ENCODE measurements around the gene EDC4. TPM values are rescaled to one million over a fixed set of nuclear protein-coding genes. Genes with fewer than 3 reads are reported as not detected.

Gene EDC4
- total and polyA plus RNA-seq, 12 donors: 25.8 to 46.8 (median 31.3) TPM

DNA sequence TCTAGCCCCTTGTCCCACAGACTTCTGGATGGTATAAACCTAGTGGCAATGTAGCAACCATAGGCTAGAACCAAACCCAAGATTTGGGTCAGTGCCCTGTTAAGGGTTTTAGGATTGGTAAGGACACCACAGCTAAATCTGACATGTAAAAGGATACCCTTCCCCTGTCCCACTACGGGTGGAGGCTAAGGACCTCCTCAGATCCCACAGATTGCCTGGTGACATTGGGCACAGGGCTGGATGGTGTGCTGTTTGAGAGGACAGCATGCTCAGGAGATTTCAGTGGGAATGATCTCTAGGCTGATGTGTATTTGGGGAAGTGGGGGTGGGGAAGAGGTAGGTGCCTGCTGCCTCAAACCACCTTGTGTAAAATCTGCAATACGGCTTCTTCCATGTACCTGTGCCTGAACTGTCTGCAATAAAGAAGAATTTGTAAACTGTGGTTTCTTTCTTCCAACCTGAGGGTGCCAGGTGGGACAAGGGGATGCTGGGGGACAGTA, 671 bp upstream of the EDC4 start:
- intact Hi-C loops (cut with DNase I): loop anchor here in 2 of 10 donors (2.0 kb wide), 2 partner anchors 25 to 29 kb away; partner anchors contain the start of genes CENPT (in 1 of the 2), NUTF2 (in 1 of the 2) and THAP11 (in 1 of the 2)
- 69% methylated on average over 2 of the region's 2 CpGs for WGBS, 2 donors

GRCh38 chr16:67873435-67874370, 851 bp downstream of the EDC4 start:
- Histone ChIP-seq H3K9me3 (no peaks in the 10 kb centered on the region), H3K4me1 (peaks cover 17 to 41% (median 31%) of the 10 kb centered on the region in 9 donors), H3K4me3 (peak overlapping the region; percentile 79 to 100 (median 97)), H3K36me3 (peaks cover 6 to 68% (median 46%) of the 10 kb centered on the region in 9 donors), H3K27ac (peak overlapping the region; percentile 43 to 93 (median 90)), H3K27me3 (no peaks in the 10 kb centered on the region)
- ATAC-seq (peak in 5 of 8 donors; percentile 3 to 20 (median 10)), DNase-seq (no peak)
- TF ChIP-seq, protein P1, sequence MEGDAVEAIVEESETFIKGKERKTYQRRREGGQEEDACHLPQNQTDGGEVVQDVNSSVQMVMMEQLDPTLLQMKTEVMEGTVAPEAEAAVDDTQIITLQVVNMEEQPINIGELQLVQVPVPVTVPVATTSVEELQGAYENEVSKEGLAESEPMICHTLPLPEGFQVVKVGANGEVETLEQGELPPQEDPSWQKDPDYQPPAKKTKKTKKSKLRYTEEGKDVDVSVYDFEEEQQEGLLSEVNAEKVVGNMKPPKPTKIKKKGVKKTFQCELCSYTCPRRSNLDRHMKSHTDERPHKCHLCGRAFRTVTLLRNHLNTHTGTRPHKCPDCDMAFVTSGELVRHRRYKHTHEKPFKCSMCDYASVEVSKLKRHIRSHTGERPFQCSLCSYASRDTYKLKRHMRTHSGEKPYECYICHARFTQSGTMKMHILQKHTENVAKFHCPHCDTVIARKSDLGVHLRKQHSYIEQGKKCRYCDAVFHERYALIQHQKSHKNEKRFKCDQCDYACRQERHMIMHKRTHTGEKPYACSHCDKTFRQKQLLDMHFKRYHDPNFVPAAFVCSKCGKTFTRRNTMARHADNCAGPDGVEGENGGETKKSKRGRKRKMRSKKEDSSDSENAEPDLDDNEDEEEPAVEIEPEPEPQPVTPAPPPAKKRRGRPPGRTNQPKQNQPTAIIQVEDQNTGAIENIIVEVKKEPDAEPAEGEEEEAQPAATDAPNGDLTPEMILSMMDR (IDR thresholded peaks at IDR 0.05): no peak
- intact Hi-C loops (cut with DNase I): loop anchor here in 2 of 10 donors (2.0 kb wide), 2 partner anchors 27 to 31 kb away; partner anchors contain the start of genes CENPT (in 1 of the 2), NUTF2 (in 1 of the 2) and THAP11 (in 1 of the 2)
- 14 to 15% methylated on average over 23 of the region's 23 CpGs for WGBS, 2 donors

More for the DNA sequence above, 671 bp upstream of the EDC4 start:
- peak overlapping the region in 9 of 10 donors; percentile 64 to 93 (median 90) for H3K27ac ChIP-seq
- H3K4me3 ChIP-seq: peak overlapping the region in 8 of 10 donors; percentile 89 to 100 (median 97)
- H3K27me3 ChIP-seq: no peaks in the 10 kb centered on the region
- no peaks in the 10 kb centered on the region for H3K9me3 ChIP-seq
- peaks cover 0 to 68% (median 46%) of the 10 kb centered on the region in 9 donors for H3K36me3 ChIP-seq
- ATAC-seq: peak in 2 of 8 donors; percentile 2 to 3
- no peak for DNase-seq
- H3K4me1 ChIP-seq: peaks cover 17 to 41% (median 31%) of the 10 kb centered on the region in 9 donors
- TF ChIP-seq, protein P1 (IDR thresholded peaks at IDR 0.05): no peak

DNA sequence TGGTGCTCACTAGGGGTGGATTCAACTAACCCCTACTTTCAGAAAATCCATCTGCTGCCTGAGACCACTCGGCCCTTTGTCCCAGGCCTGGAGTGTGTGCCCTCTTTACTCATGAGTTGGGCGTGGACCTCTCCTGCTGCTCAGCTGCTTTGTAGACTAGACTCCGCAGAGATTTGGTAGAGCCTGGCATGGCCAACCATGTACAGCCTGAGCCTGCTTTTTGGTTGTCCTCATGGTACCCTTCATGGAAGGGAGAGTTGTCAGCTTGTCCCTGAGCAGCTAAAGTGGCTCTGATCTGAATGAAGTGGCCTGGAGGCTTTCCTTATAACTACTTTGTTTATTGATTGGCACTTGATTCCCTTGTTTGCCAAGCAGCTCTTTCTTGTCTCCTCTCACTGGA, 1.5 kb downstream of the EDC4 start:
- no peaks in the 10 kb centered on the region for H3K27me3 ChIP-seq
- H3K4me3 ChIP-seq: peak overlapping the region in 7 of 10 donors; percentile 89 to 98 (median 97)
- H3K4me1 ChIP-seq: peaks cover 17 to 41% (median 31%) of the 10 kb centered on the region in 9 donors
- peaks cover 6 to 68% (median 50%) of the 10 kb centered on the region in 9 donors for H3K36me3 ChIP-seq
- no peak for ATAC-seq
- WGBS, 2 donors: 67 to 82% methylated on average over 3 of the region's 3 CpGs
- H3K9me3 ChIP-seq: no peaks in the 10 kb centered on the region
- intact Hi-C loops (cut with DNase I): no loop called here
- peak overlapping the region in 1 of 10 donors; percentile 90 for H3K27ac ChIP-seq
- TF ChIP-seq, protein P1 (IDR thresholded peaks at IDR 0.05): no peak
- no peak for DNase-seq

DNA sequence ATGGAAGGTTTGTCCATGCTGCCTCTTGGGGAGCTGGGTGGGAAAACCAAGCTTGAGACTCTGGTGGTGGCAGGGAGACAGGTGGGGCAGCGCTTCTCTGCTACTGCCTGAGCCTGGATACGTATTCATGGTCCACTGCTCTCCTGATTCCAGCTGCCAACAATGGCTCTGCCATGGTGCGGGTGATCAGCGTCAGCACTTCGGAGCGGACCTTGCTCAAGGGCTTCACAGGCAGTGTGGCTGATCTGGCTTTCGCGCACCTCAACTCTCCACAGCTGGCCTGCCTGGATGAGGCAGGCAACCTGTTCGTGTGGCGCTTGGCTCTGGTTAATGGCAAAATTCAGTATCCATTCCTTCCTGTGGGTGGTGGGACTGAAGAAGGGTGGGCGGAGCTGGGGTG, 4.2 kb downstream of the EDC4 start:
- WGBS, 2 donors: 93 to 96% methylated on average over 11 of the region's 11 CpGs
- intact Hi-C loops (cut with DNase I): loop anchor here in 1 of 10 donors (5.0 kb wide), 1 partner anchor 35 kb away; the partner anchor contains the start of gene THAP11
- ATAC-seq: no peak

More for the DNA sequence above, 4.2 kb downstream of the EDC4 start:
- peaks cover 6 to 69% (median 56%) of the 10 kb centered on the region in 9 donors for H3K36me3 ChIP-seq
- no peak overlapping the region for H3K27ac ChIP-seq
- TF ChIP-seq, protein P1 (IDR thresholded peaks at IDR 0.05): no peak
- no peaks in the 10 kb centered on the region for H3K27me3 ChIP-seq
- H3K4me1 ChIP-seq: peaks cover 24 to 61% (median 34%) of the 10 kb centered on the region in 9 donors
- DNase-seq: no peak
- H3K4me3 ChIP-seq: no peak overlapping the region
- H3K9me3 ChIP-seq: no peaks in the 10 kb centered on the region

Measured in heart right ventricle (tissue), 16 donors.